ENCODE data around the gene MICAL2. TPM values are rescaled to one million over a fixed set of nuclear protein-coding genes. Genes with fewer than 3 reads are reported as not detected.

The MICAL2 gene
- total RNA-seq, 1 donor from 2014 or later, result 21.7 TPM

DNA sequence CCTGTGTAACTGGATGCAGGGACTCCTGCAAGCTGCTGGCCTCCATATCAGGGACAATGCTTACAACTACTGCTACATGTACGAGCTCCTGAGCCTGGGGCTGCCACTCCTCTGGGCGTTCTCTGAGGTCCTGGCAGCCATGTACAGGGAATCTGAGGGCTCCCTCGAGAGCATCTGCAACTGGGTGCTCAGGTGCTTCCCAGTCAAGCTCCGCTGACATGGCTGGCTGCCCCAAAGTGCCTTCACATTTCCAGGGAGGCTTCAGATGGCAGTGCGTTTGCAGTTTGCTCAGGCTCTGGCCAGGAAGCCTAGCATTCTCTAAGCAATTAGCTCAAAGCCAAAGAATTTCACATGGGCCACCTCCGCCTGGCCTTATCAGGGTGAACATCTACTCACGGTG lies 149.6 kb downstream of the MICAL2 start:
- Mint-ChIP-seq H3K4me3 (ENCODE audit: unreplicated experiment) (no peak overlapping the region), H3K27me3 (ENCODE audit: unreplicated experiment) (peaks cover 2% of the 10 kb centered on the region), H3K36me3 (ENCODE audit: low read depth, unreplicated experiment) (peaks cover 5% of the 10 kb centered on the region), H3K27ac (ENCODE audit: unreplicated experiment) (no peak overlapping the region), H3K4me1 (ENCODE audit: unreplicated experiment) (no peaks in the 10 kb centered on the region), H3K9me3 (ENCODE audit: unreplicated experiment) (no peaks in the 10 kb centered on the region)
- TF ChIP-seq, protein P1, sequence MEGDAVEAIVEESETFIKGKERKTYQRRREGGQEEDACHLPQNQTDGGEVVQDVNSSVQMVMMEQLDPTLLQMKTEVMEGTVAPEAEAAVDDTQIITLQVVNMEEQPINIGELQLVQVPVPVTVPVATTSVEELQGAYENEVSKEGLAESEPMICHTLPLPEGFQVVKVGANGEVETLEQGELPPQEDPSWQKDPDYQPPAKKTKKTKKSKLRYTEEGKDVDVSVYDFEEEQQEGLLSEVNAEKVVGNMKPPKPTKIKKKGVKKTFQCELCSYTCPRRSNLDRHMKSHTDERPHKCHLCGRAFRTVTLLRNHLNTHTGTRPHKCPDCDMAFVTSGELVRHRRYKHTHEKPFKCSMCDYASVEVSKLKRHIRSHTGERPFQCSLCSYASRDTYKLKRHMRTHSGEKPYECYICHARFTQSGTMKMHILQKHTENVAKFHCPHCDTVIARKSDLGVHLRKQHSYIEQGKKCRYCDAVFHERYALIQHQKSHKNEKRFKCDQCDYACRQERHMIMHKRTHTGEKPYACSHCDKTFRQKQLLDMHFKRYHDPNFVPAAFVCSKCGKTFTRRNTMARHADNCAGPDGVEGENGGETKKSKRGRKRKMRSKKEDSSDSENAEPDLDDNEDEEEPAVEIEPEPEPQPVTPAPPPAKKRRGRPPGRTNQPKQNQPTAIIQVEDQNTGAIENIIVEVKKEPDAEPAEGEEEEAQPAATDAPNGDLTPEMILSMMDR (IDR thresholded peaks at IDR 0.05; ENCODE audit: unreplicated experiment), result no peak
- DNase-seq (ENCODE audit: low spot score), result no peak

DNA sequence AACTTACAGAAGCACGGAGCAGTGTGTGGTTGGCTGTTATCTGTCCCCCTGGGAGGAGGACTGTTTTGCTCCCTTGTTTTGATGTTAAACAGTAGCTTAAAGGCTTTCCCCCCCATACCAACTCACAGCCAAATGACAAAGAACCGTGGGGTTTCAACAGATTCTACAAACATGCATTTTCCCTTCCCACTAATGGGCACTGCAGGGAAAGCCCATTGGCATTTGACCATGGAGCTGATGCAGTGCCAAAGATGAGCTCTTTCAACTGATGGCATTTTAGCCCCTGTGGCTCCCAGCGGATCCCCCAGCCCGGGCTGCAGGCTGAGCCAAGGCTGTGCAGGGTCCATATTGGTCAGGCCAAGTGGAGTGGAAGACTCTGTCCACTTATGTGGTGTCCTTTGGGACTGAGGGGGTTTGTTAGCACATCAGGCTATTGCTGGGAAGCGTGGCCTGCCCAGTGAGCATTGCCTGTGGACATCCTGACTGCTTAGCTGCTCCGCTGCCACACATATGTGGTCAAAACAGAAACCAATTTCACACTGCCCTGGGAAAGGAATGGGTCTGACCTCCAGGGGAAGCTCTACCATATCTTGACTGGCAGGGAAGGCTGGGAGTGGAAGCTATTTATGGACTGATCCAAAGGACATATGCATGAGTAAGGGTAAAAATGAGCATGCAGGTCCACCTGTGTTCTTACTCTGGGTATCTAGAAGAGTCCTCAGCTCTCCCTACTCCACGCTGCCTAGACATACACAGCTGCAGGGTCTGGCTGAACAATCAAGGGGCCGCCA lies 150.5 kb downstream of the MICAL2 start:
- no peak overlapping the region for H3K27ac Mint-ChIP-seq (ENCODE audit: unreplicated experiment)

DNA sequence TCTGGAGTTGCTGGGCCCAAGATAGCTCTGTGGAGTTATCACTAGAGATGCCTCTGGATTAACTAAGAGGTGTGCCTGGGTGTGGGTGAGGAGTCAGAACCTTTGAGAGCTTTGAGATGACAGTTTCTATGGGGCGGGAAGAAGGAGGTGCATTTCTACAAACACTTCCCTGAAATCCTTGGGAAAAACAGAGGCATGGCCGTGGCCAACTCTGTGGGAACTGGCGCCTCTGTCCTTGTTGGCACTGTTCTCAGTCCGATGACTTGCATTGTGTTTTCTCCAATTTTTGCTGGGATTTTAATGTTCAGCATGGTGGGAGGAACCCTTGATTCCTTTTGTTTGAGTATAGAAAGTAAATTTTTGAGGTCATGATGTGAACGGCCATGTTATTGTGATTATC lies 151.2 kb downstream of the MICAL2 start:
- Mint-ChIP-seq H3K4me3 (ENCODE audit: unreplicated experiment) (no peak overlapping the region), H3K4me1 (ENCODE audit: unreplicated experiment) (no peaks in the 10 kb centered on the region), H3K27me3 (ENCODE audit: unreplicated experiment) (no peaks in the 10 kb centered on the region), H3K9me3 (ENCODE audit: unreplicated experiment) (no peaks in the 10 kb centered on the region), H3K27ac (ENCODE audit: unreplicated experiment) (no peak overlapping the region), H3K36me3 (ENCODE audit: low read depth, unreplicated experiment) (peaks cover 5% of the 10 kb centered on the region)
- no peak for DNase-seq (ENCODE audit: low spot score)
- TF ChIP-seq, protein P1 (IDR thresholded peaks at IDR 0.05; ENCODE audit: unreplicated experiment), result no peak

More for the DNA sequence above, 150.5 kb downstream of the MICAL2 start:
- TF ChIP-seq, protein P1 (IDR thresholded peaks at IDR 0.05; ENCODE audit: unreplicated experiment), result no peak
- Mint-ChIP-seq H3K9me3 (ENCODE audit: unreplicated experiment) (no peaks in the 10 kb centered on the region), H3K36me3 (ENCODE audit: low read depth, unreplicated experiment) (peaks cover 5% of the 10 kb centered on the region), H3K4me3 (ENCODE audit: unreplicated experiment) (no peak overlapping the region), H3K4me1 (ENCODE audit: unreplicated experiment) (no peaks in the 10 kb centered on the region), H3K27me3 (ENCODE audit: unreplicated experiment) (no peaks in the 10 kb centered on the region)
- DNase-seq (ENCODE audit: low spot score), result no peak

DNA sequence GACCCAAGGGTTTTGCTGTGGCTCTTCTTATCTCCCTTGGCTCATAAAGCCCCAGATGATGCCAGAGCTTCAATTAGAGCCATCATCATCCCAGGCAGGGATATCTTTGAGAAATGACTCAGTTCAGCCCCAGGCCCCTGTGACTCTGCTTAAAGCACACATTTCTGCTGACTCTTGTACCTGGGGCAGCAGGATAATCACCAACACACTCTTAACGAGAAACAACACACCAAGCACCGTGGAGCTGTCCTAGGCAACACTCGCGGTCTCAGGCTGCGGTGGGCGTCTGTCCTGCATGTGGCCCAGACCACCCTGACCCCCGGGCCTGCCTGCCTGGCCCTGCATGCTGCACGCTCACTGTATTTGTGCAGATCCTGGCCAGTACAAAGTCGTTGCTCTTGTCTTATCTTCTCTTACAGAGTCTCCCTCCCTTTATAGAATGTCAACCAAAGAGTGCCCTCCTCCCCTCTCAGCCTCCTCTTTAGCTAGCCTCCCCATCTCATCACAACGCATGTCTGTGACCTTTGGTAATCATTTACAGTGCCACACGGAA lies 152.8 kb downstream of the MICAL2 start:
- no peak overlapping the region for H3K27ac Mint-ChIP-seq (ENCODE audit: unreplicated experiment)
- peaks cover 5% of the 10 kb centered on the region for H3K36me3 Mint-ChIP-seq (ENCODE audit: low read depth, unreplicated experiment)
- TF ChIP-seq, protein P1 (IDR thresholded peaks at IDR 0.05; ENCODE audit: unreplicated experiment), result no peak
- peaks cover 2% of the 10 kb centered on the region for H3K27me3 Mint-ChIP-seq (ENCODE audit: unreplicated experiment)
- H3K4me3 Mint-ChIP-seq (ENCODE audit: unreplicated experiment), result no peak overlapping the region
- no peaks in the 10 kb centered on the region for H3K4me1 Mint-ChIP-seq (ENCODE audit: unreplicated experiment)
- DNase-seq (ENCODE audit: low spot score), result no peak
- no peaks in the 10 kb centered on the region for H3K9me3 Mint-ChIP-seq (ENCODE audit: unreplicated experiment)

DNA sequence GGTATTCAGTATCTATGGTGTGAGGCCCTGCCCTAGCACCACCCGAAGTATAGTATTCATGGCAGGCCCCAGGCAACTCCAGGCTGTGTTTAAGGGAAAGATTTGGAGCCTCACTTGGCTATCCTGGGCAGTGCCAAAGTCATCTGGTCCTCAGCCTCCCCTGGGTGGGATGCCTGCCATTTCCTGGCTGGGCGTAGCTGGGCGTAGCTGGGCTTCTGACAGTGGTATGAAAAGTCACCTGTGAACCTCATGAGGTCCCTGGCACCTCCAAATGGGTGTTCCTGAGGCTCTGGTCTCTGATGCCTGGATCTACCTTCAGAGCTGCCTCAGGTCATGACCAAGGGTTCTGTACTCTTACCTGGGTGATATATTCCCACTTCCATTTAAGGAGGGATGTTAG lies 154.0 kb downstream of the MICAL2 start:
- no peak for DNase-seq (ENCODE audit: low spot score)
- peaks cover 7% of the 10 kb centered on the region for H3K4me1 Mint-ChIP-seq (ENCODE audit: unreplicated experiment)
- H3K27ac Mint-ChIP-seq (ENCODE audit: unreplicated experiment), result no peak overlapping the region
- TF ChIP-seq, protein P1 (IDR thresholded peaks at IDR 0.05; ENCODE audit: unreplicated experiment), result no peak
- no peaks in the 10 kb centered on the region for H3K9me3 Mint-ChIP-seq (ENCODE audit: unreplicated experiment)
- H3K36me3 Mint-ChIP-seq (ENCODE audit: low read depth, unreplicated experiment), result peaks cover 5% of the 10 kb centered on the region
- no peak overlapping the region for H3K4me3 Mint-ChIP-seq (ENCODE audit: unreplicated experiment)
- peaks cover 2% of the 10 kb centered on the region for H3K27me3 Mint-ChIP-seq (ENCODE audit: unreplicated experiment)
